SJCRH30 (cell line): Measurements from ENCODE around the gene PLXDC2. TPM values are rescaled to one million over a fixed set of nuclear protein-coding genes. Genes with fewer than 3 reads are reported as not detected.
"Not testable (repeated sequence)": the region's sequence is repeated elsewhere in the genome, so short reads cannot be mapped to it uniquely, and the experiment has no call there.

ENCODE experiments used
- DNase-seq, 2 experiments: peaks; one replicate each; pipeline ENCODE4 v3.0.0-alpha.2; 2015 to 2020
- H3K27ac ChIP-seq: fragments of 250-450 bp; sonication (Bioruptor Pico); 2 replicates; pipeline ENCODE4 v1.5.1; 2020; ENCODE audit warnings: mild to moderate bottlenecking, moderate library complexity
- H3K27me3 ChIP-seq: fragments of 250-450 bp; sonication (Bioruptor Pico); 2 replicates; pipeline ENCODE4 v1.5.1; 2020; ENCODE audit warnings: mild to moderate bottlenecking, moderate library complexity
- H3K36me3 ChIP-seq: fragments of 250-450 bp; sonication (Bioruptor Pico); 2 replicates; pipeline ENCODE4 v1.5.1; 2020; ENCODE audit warnings: mild to moderate bottlenecking, moderate library complexity
- H3K4me1 ChIP-seq: fragments of 250-450 bp; sonication (Bioruptor Pico); 2 replicates; pipeline ENCODE4 v1.5.1; 2020; ENCODE audit warnings: mild to moderate bottlenecking, moderate library complexity
- H3K4me3 ChIP-seq: fragments of 250-450 bp; sonication (Bioruptor Pico); 2 replicates; pipeline ENCODE4 v1.5.1; 2020; ENCODE audit warnings: mild to moderate bottlenecking, moderate library complexity
- H3K9me3 ChIP-seq: fragments of 250-450 bp; sonication (Bioruptor Pico); replicated peaks from 2 replicates; pipeline ENCODE4 v1.5.1; 2020; ENCODE audit warnings: mild to moderate bottlenecking, moderate library complexity
- total RNA-seq: library from RNA; depleted of rRNA; stranded (reverse); fragments of >200 nt; shearing (Covaris generic); gene quantifications from 2 replicates; pipeline ENCODE4 v1.2.3, GENCODE V29; 2014

PLXDC2 gene
- total RNA-seq, 1 experiment from 2014 or later, result 11.4 TPM

- no peak overlapping the region for H3K27ac ChIP-seq
- H3K4me1 ChIP-seq, result no peaks in the 10 kb centered on the region
- DNase-seq, result no peak
- H3K4me3 ChIP-seq, result no peak overlapping the region
- no peaks in the 10 kb centered on the region for H3K27me3 ChIP-seq
- no peaks in the 10 kb centered on the region for H3K9me3 ChIP-seq
- no peaks in the 10 kb centered on the region for H3K36me3 ChIP-seq
Measured at GRCh38 chr10:20157314-20157713, 341.1 kb downstream of the PLXDC2 start.

GRCh38 chr10:20158086-20158485, 341.9 kb downstream of the PLXDC2 start:
- no peak for DNase-seq
- Histone ChIP-seq H3K36me3 (no peaks in the 10 kb centered on the region), H3K27ac (no peak overlapping the region), H3K9me3 (no peaks in the 10 kb centered on the region), H3K4me1 (no peaks in the 10 kb centered on the region), H3K4me3 (no peak overlapping the region), H3K27me3 (no peaks in the 10 kb centered on the region)

- Histone ChIP-seq H3K9me3 (no peaks in the 10 kb centered on the region), H3K27ac (no peak overlapping the region), H3K4me3 (no peak overlapping the region), H3K27me3 (no peaks in the 10 kb centered on the region), H3K36me3 (no peaks in the 10 kb centered on the region), H3K4me1 (no peaks in the 10 kb centered on the region)
- no peak for DNase-seq
Measured at GRCh38 chr10:20162123-20162522, 345.9 kb downstream of the PLXDC2 start.

GRCh38 chr10:20166096-20166675, 350.0 kb downstream of the PLXDC2 start:
- no peak overlapping the region for H3K4me3 ChIP-seq
- H3K27me3 ChIP-seq, result no peaks in the 10 kb centered on the region
- no peaks in the 10 kb centered on the region for H3K36me3 ChIP-seq
- no peak for DNase-seq
- H3K4me1 ChIP-seq, result no peaks in the 10 kb centered on the region
- H3K9me3 ChIP-seq, result no peaks in the 10 kb centered on the region
- H3K27ac ChIP-seq, result no peak overlapping the region

- Histone ChIP-seq H3K4me1 (no peaks in the 10 kb centered on the region), H3K9me3 (no peaks in the 10 kb centered on the region)
Measured at GRCh38 chr10:20170661-20171060, 354.4 kb downstream of the PLXDC2 start.

GRCh38 chr10:20173046-20173445, 356.8 kb downstream of the PLXDC2 start:
- DNase-seq, result no peak
- H3K4me1 ChIP-seq, result no peaks in the 10 kb centered on the region
- H3K27ac ChIP-seq, result no peak overlapping the region
- H3K4me3 ChIP-seq, result no peak overlapping the region
- no peaks in the 10 kb centered on the region for H3K36me3 ChIP-seq
- no peaks in the 10 kb centered on the region for H3K27me3 ChIP-seq
- H3K9me3 ChIP-seq, result no peaks in the 10 kb centered on the region

More at GRCh38 chr10:20170661-20171060, 354.4 kb downstream of the PLXDC2 start:
- no peak for DNase-seq
- no peaks in the 10 kb centered on the region for H3K27me3 ChIP-seq
- H3K27ac ChIP-seq, result no peak overlapping the region
- H3K36me3 ChIP-seq, result no peaks in the 10 kb centered on the region
- no peak overlapping the region for H3K4me3 ChIP-seq

GRCh38 chr10:20175719-20176118, 359.5 kb downstream of the PLXDC2 start:
- DNase-seq, result no peak
- no peak overlapping the region for H3K4me3 ChIP-seq
- H3K36me3 ChIP-seq, result no peaks in the 10 kb centered on the region
- no peaks in the 10 kb centered on the region for H3K27me3 ChIP-seq
- no peaks in the 10 kb centered on the region for H3K4me1 ChIP-seq
- H3K9me3 ChIP-seq, result no peaks in the 10 kb centered on the region
- H3K27ac ChIP-seq, result no peak overlapping the region

GRCh38 chr10:20180766-20181165, 364.5 kb downstream of the PLXDC2 start:
- no peaks in the 10 kb centered on the region for H3K36me3 ChIP-seq
- H3K27me3 ChIP-seq, result no peaks in the 10 kb centered on the region
- H3K27ac ChIP-seq, result no peak overlapping the region
- no peak overlapping the region for H3K4me3 ChIP-seq
- no peak for DNase-seq
- H3K9me3 ChIP-seq, result no peaks in the 10 kb centered on the region
- peaks cover 4% of the 10 kb centered on the region; the same call in 1 of the 2 replicates for H3K4me1 ChIP-seq

GRCh38 chr10:20181434-20181833, 365.2 kb downstream of the PLXDC2 start:
- Histone ChIP-seq H3K9me3 (no peaks in the 10 kb centered on the region), H3K27ac (no peak overlapping the region), H3K4me1 (peaks cover 4% of the 10 kb centered on the region; the same call in 1 of the 2 replicates), H3K36me3 (no peaks in the 10 kb centered on the region), H3K27me3 (no peaks in the 10 kb centered on the region), H3K4me3 (no peak overlapping the region)
- no peak for DNase-seq

- H3K36me3 ChIP-seq, result no peaks in the 10 kb centered on the region
- H3K9me3 ChIP-seq, result no peaks in the 10 kb centered on the region
- H3K27me3 ChIP-seq, result no peaks in the 10 kb centered on the region
- H3K4me1 ChIP-seq, result peaks cover 4% of the 10 kb centered on the region; the same call in 1 of the 2 replicates
- DNase-seq, result peak; percentile 2 to 3
- no peak overlapping the region for H3K4me3 ChIP-seq
- no peak overlapping the region for H3K27ac ChIP-seq
Measured at GRCh38 chr10:20185116-20185515, 368.9 kb downstream of the PLXDC2 start.

GRCh38 chr10:20191392-20191791, 375.2 kb downstream of the PLXDC2 start:
- H3K27me3 ChIP-seq, H3K9me3 ChIP-seq, H3K36me3 ChIP-seq, H3K4me3 ChIP-seq, H3K4me1 ChIP-seq, DNase-seq, H3K27ac ChIP-seq: not testable (repeated sequence)

- no peaks in the 10 kb centered on the region for H3K4me1 ChIP-seq
- no peaks in the 10 kb centered on the region for H3K36me3 ChIP-seq
- H3K27ac ChIP-seq, result no peak overlapping the region
- no peak overlapping the region for H3K4me3 ChIP-seq
- DNase-seq, result no peak
- no peaks in the 10 kb centered on the region for H3K27me3 ChIP-seq
- H3K9me3 ChIP-seq, result no peaks in the 10 kb centered on the region
Measured at GRCh38 chr10:20195076-20195475, 378.8 kb downstream of the PLXDC2 start.

GRCh38 chr10:20200758-20201157, 384.5 kb downstream of the PLXDC2 start:
- H3K4me3 ChIP-seq, result no peak overlapping the region

GRCh38 chr10:20202337-20202736, 386.1 kb downstream of the PLXDC2 start:
- no peak overlapping the region for H3K4me3 ChIP-seq
- no peaks in the 10 kb centered on the region for H3K36me3 ChIP-seq
- no peak for DNase-seq

More at GRCh38 chr10:20200758-20201157, 384.5 kb downstream of the PLXDC2 start:
- Histone ChIP-seq H3K9me3 (no peaks in the 10 kb centered on the region), H3K4me1 (no peaks in the 10 kb centered on the region), H3K27ac (no peak overlapping the region), H3K27me3 (no peaks in the 10 kb centered on the region), H3K36me3 (no peaks in the 10 kb centered on the region)
- DNase-seq, result no peak

GRCh38 chr10:20207653-20208052, 391.4 kb downstream of the PLXDC2 start:
- no peak for DNase-seq
- H3K27ac ChIP-seq, result no peak overlapping the region
- no peaks in the 10 kb centered on the region for H3K4me1 ChIP-seq
- no peaks in the 10 kb centered on the region; the same call in 1 of the 2 replicates for H3K9me3 ChIP-seq
- H3K27me3 ChIP-seq, result no peaks in the 10 kb centered on the region
- no peak overlapping the region for H3K4me3 ChIP-seq
- H3K36me3 ChIP-seq, result no peaks in the 10 kb centered on the region

More at GRCh38 chr10:20202337-20202736, 386.1 kb downstream of the PLXDC2 start:
- no peaks in the 10 kb centered on the region for H3K27me3 ChIP-seq
- H3K9me3 ChIP-seq, result no peaks in the 10 kb centered on the region; the same call in 1 of the 2 replicates
- H3K27ac ChIP-seq, result no peak overlapping the region
- H3K4me1 ChIP-seq, result no peaks in the 10 kb centered on the region

- not testable (repeated sequence) for H3K4me1 ChIP-seq, DNase-seq, H3K4me3 ChIP-seq, H3K9me3 ChIP-seq, H3K36me3 ChIP-seq, H3K27ac ChIP-seq, H3K27me3 ChIP-seq
Measured at GRCh38 chr10:20209098-20209497, 392.9 kb downstream of the PLXDC2 start.
